Activated CD4-positive, alpha-beta T cell treated with anti-CD3 and anti-CD28 coated beads, Interleukin-2, amount 50 U/mL, for 24 hours (primary cell): ENCODE results near the gene CBX7.
A peak's percentile ranks its signal among the peaks of the same experiment; 100 is the strongest.

Experiments
- DNase-seq, 2 donors: peaks; one replicate each; pipeline ENCODE4 v3.0.0-alpha.2; 2020; ENCODE audit warnings: low read depth in 1 of 2, low spot score in 1 of 2

CBX7 gene

DNA sequence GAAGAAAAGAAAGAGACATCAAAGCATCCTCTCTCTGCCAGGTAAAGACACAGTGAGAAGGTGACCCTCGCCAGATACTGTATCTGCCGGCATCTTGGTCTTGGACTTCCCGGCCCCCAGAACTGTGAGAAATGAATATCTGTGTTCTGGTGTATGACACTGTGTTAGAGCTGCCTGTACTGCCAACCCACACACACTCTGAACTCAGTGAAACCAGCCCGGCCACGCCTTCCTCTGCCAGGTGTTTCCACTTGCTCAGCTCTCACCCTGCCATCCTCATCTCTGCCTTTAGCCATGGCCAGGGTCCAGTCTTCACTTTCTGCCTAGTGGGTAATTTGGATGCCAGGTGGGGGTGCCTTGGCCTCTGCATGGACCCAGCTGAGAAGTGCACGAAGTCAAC is 24.0 kb downstream of the CBX7 start:
- no peak for DNase-seq

DNA sequence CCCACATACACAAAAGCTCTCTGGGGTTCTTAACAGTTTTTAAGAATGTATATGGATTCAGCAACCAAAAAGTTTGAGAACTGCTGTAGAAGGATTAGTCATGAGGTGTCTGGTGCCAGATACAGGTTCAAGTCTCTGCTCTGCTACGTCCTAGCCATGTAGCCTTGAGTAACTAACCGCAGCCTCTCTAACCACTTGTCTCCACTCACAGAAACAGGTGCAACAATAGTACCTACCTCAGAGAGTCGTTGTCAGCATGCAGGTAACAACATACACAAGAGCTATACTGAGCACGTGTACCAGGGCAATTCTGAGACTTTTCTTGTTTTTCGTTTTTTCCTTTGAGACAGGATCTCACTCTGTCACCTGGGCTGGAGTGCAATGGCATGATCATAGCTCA is 26.9 kb downstream of the CBX7 start:
- no peak for DNase-seq

GRCh38 chr22:39123751-39124581 is 28.5 kb downstream of the CBX7 start:
- DNase-seq = no peak

- no peak for DNase-seq
Measured at GRCh38 chr22:39122772-39123470, 29.6 kb downstream of the CBX7 start.

DNA sequence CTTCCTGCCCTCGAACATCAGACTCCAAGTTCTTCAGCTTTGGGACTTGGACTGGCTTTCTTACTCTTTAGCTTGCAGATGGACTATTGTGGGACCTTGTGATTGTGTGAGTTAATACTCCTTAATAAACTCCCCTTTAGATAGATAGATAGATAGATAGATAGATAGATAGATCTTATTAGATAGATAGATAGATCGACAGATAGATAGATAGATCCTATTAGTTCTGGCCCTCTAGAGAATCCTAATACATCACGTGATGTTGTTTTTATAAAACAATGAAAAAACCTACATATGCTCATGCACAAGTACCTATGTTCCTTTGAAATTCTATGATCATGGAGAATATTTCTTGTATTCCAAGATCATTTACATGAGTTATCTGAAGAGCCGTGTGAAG is 31.5 kb downstream of the CBX7 start:
- no peak for DNase-seq

DNA sequence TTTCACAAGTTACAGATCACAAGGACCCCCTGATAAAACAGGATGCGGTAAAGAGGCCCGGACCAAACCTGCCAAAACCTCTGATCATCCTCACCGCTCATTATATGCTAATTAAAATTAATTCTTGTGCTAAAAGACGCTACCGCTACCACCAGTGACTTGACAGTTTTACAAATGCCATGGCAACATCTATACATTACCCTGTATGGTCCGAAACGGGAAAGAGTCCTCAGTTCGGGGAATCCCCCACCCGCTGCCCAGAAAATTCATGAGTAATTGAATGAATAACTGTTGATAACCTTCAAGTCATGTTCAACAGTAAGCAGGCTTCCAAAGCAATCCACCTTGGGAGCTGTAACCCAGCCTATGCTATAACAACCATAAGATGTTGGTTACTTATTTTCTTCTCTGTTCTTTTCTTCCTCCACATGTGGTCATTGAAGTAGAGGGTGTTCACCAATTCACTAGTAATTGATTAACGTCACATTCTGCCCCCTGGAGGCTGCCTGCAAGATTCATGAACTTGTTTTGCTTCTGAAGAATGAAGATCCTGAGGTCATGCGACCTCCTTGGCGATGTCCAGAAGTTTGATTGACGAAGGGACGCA is 34.8 kb downstream of the CBX7 start:
- DNase-seq = peak; percentile 41 to 72

GRCh38 chr22:39115977-39116621 is 36.4 kb downstream of the CBX7 start:
- DNase-seq = no peak

DNA sequence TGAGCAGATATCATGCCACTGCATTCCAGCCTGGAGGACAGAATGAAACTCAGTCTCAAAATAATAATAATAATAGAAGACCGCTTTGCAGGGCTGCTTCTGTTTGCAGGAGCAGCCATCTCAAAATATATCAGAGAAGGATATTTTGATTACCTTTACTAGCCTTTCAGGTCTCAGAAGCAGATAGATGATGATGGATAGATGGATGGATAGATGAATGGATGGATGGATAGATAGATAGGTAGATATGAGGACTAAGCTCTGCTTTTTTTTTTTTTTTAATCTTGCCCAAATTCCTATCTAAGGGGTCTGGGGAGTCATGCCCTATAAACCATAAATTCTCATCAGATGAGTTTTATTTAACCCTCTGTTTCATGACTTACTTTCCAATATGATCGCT is 36.9 kb downstream of the CBX7 start:
- DNase-seq = no peak

- DNase-seq = no peak
Measured at GRCh38 chr22:39114112-39114511, 38.4 kb downstream of the CBX7 start.

DNA sequence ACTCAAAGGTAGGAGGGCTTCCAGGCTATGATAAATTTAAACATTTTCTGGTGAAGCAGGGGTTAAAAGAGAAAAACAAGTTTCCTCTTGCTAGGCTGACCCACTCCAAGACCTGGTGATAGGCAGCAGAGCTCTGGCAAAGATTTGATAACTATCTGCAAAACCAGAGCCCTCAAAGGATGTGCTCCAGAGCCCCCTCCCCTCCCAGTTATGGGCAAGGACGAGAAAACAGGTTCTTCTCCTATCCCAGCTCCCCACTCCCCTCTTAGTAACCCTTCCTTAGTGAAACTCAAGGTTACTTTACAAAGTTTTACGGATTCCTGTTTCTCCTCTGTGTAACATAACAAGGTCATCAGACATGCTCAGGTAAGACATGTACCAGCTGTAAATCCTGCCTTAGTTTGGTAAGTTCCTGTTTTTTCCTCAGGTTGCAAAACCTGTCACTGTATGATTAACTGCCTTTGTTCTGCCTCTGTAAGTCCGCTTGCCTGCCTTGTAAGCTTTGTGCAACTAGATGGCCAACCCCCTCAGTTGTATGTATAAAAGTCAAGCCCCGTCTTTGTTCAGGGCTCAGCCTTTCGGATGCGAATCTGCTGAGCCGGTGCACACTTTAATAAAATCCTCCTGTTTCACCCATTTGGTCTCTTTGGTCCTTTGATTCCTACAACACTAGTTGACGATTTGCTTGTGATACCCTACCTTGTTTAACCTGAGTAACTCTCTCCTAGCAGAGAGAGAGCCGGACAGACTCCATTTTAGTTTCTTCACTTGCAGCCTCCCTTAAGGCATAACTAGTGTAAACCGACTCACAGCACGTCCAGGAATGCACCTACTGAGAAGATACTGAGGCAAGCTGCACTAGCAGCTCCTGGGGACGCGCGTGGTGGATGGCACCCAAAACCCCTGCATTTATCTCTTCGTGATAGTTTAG is 41.6 kb downstream of the CBX7 start:
- DNase-seq = no peak

- DNase-seq = no peak
Measured at GRCh38 chr22:39109361-39109760, 43.1 kb downstream of the CBX7 start.

- DNase-seq = no peak
Measured at GRCh38 chr22:39108487-39108886, 44.0 kb downstream of the CBX7 start.

GRCh38 chr22:39106326-39106725 is 46.2 kb downstream of the CBX7 start:
- no peak for DNase-seq

DNA sequence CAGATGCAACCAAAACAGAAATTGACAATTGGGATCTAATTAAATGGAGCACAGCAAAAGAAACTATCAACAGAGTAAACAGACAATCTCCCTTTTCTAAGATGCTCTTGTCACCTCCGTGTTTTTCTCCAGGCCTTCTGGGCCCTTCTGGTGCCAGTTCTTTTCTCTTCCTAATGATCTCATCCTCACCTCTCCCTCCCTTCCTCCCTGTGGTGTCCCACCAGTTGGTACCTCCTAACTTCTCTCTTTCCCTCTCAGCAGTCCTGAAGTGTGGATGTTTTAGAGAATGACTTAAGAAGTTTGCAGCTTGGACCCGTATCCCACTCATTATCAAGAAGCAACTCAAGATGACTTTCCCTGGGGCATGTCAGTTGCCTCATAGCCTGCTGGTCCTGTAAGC is 49.0 kb downstream of the CBX7 start:
- DNase-seq = no peak

- DNase-seq = no peak
Measured at GRCh38 chr22:39101226-39101625, 51.3 kb downstream of the CBX7 start.

DNA sequence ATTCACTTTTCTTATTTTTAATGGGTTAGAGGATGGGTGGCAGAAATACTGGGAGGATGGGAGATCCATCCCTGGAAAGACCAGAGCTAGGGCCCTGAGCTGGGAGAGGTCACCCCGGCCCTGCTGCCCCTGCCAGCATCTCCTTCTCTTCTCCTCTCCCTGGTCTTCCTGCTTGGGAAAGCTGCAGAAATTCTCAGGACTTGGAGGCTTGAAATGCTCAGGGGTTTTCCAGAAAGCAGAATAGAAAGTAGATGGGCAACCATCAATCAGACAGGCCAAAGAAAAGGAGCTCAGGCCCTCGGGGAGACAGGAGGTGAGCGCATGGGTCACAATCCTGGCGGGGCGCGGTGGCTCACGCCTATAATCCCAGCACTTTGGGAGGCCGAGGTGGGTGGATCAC is 53.9 kb downstream of the CBX7 start:
- no peak for DNase-seq

- no peak for DNase-seq
Measured at GRCh38 chr22:39098026-39098425, 54.5 kb downstream of the CBX7 start.

DNA sequence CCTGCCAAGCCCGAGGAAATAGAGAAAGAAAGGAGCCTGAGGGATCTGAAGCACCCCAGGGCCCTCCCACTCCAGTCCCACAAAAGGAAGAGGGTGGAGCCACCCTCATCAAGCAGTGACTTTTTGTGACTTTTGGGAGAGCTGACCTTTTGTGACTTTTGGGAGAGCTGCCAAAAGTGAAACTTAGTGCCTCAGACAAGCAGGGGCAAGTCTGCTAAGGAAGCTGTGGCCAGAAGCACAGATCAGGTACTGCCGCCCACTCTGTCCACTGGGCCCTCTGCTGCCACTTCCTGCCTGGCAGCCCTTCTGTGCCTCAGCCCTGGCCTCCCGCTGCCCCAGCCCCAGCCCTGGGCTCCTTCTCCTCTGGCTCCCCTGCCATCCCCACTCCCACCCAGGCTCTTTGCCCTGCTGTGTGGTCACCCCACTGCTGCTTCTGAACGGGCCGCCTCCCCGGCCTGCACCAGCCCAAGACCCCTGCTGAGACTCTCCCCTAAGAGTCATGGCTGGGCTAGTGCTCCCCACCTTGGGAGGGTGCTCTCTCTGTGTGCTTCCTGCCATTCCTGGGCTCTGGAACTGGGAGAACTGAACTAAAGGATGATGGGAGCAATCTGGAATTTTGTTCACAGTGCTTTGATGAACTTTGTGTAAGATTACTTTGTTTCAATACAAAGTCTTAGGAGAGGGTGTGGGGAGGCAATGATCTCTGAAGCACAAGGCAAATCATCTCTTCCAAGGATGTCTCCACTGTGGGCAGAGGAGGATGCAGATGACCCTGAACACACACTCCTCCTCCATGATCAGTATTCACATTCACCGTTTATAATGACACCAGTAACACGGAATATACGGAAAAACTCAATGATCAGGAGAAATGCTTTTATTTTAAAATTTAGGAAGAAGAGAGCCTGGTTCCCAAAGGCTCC is 55.1 kb downstream of the CBX7 start, which contains the start of gene APOBEC3H:
APOBEC3H (plus strand) TSS at position 147 of the 923 bp plus-strand sequence. CDS start 3,035 bp downstream, outside the sequence.
- no peak for DNase-seq

DNA sequence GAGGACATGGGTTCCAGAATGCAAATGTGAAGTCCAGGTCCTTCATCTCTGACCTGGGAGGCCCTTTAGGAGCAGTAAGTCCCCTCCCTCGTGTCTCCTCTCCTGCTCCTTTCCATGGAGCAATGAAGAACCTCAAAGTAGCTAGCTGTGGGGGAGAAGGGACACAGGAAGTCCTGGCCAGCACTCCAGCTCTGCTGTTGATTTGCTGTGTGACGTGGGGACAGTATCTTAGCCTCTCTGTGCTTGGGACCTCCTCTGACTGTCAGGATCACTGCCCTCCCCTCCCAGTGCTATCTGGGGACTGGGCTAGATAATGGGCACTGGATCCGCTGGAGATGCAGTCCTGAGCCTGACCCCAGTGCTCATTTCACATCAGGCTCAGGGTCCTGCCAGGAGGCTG is 56.5 kb downstream of the CBX7 start:
- no peak for DNase-seq
